ENCODE results near the gene PTRH2. TPM values are rescaled to one million over a fixed set of nuclear protein-coding genes. Genes with fewer than 3 reads are reported as not detected.
A peak's percentile ranks its signal among the peaks of the same experiment; 100 is the strongest.

Gene PTRH2
- total RNA-seq, 1 donor: 8.0 TPM

DNA sequence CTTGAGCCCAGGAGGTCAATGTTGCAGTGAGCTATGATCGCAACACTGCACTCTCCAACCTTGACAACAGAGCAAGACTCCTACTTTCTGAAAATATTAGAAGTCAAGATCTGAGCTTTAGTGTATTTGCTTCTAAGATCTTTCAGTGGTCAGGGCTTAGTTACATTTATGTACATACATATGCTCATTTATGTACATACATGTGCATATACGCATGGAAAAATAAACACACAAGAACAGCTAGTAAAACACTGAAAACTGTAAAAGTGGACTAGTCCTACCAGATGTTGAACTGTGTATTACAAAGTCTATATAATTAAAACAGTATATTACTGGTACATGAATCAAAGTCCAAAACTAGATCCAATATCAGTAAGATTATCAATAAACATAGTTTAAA, 28.3 kb downstream of the PTRH2 start:
- no peak overlapping the region for H2AFZ ChIP-seq (ENCODE audit: low read length)
- H3K27me3 ChIP-seq (ENCODE audit: insufficient read depth, low read length): no peaks in the 10 kb centered on the region
- no peak for DNase-seq (ENCODE audit: insufficient read length, low spot score, missing footprints)
- H4K20me1 ChIP-seq (ENCODE audit: insufficient read depth, low read length): peaks cover 2% of the 10 kb centered on the region
- peaks cover 9% of the 10 kb centered on the region for H3K4me1 ChIP-seq (ENCODE audit: insufficient read depth, low read length)
- no peaks in the 10 kb centered on the region for H3K9me3 ChIP-seq (ENCODE audit: low read depth, low read length)
- H3K36me3 ChIP-seq (ENCODE audit: insufficient read depth, low read length): peaks cover 100% of the 10 kb centered on the region
- no peak overlapping the region for H3K4me3 ChIP-seq (ENCODE audit: insufficient read depth, low read length)
- H3K27ac ChIP-seq (ENCODE audit: low read depth, low read length): no peak overlapping the region
- peaks cover 82% of the 10 kb centered on the region for H3K79me2 ChIP-seq (ENCODE audit: insufficient read depth, low read length)
- no peak overlapping the region for H3K4me2 ChIP-seq (ENCODE audit: insufficient read depth, low read length)
- TF ChIP-seq, protein P1, sequence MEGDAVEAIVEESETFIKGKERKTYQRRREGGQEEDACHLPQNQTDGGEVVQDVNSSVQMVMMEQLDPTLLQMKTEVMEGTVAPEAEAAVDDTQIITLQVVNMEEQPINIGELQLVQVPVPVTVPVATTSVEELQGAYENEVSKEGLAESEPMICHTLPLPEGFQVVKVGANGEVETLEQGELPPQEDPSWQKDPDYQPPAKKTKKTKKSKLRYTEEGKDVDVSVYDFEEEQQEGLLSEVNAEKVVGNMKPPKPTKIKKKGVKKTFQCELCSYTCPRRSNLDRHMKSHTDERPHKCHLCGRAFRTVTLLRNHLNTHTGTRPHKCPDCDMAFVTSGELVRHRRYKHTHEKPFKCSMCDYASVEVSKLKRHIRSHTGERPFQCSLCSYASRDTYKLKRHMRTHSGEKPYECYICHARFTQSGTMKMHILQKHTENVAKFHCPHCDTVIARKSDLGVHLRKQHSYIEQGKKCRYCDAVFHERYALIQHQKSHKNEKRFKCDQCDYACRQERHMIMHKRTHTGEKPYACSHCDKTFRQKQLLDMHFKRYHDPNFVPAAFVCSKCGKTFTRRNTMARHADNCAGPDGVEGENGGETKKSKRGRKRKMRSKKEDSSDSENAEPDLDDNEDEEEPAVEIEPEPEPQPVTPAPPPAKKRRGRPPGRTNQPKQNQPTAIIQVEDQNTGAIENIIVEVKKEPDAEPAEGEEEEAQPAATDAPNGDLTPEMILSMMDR (IDR thresholded peaks at IDR 0.05; ENCODE audit: extremely low read depth, low read depth, low read length): no peak

GRCh38 chr17:59676716-59677115, 30.5 kb downstream of the PTRH2 start:
- Histone ChIP-seq H4K20me1 (ENCODE audit: insufficient read depth, low read length) (peaks cover 7% of the 10 kb centered on the region), H3K27ac (ENCODE audit: low read depth, low read length) (no peak overlapping the region), H3K79me2 (ENCODE audit: insufficient read depth, low read length) (peaks cover 81% of the 10 kb centered on the region), H3K9me3 (ENCODE audit: low read depth, low read length) (no peaks in the 10 kb centered on the region), H3K4me3 (ENCODE audit: insufficient read depth, low read length) (no peak overlapping the region), H2AFZ (ENCODE audit: low read length) (no peak overlapping the region), H3K4me1 (ENCODE audit: insufficient read depth, low read length) (peaks cover 7% of the 10 kb centered on the region), H3K27me3 (ENCODE audit: insufficient read depth, low read length) (no peaks in the 10 kb centered on the region), H3K36me3 (ENCODE audit: insufficient read depth, low read length) (peaks cover 89% of the 10 kb centered on the region), H3K4me2 (ENCODE audit: insufficient read depth, low read length) (no peak overlapping the region)
- TF ChIP-seq, protein P1 (IDR thresholded peaks at IDR 0.05; ENCODE audit: extremely low read depth, low read depth, low read length): no peak
- no peak for DNase-seq (ENCODE audit: insufficient read length, low spot score, missing footprints)

GRCh38 chr17:59675231-59675630, 32.0 kb downstream of the PTRH2 start:
- Histone ChIP-seq H3K4me1 (ENCODE audit: insufficient read depth, low read length) (peaks cover 20% of the 10 kb centered on the region), H3K27ac (ENCODE audit: low read depth, low read length) (no peak overlapping the region), H4K20me1 (ENCODE audit: insufficient read depth, low read length) (peaks cover 14% of the 10 kb centered on the region), H2AFZ (ENCODE audit: low read length) (no peak overlapping the region), H3K9me3 (ENCODE audit: low read depth, low read length) (no peaks in the 10 kb centered on the region), H3K27me3 (ENCODE audit: insufficient read depth, low read length) (no peaks in the 10 kb centered on the region), H3K79me2 (ENCODE audit: insufficient read depth, low read length) (peaks cover 85% of the 10 kb centered on the region), H3K4me2 (ENCODE audit: insufficient read depth, low read length) (no peak overlapping the region), H3K4me3 (ENCODE audit: insufficient read depth, low read length) (no peak overlapping the region), H3K36me3 (ENCODE audit: insufficient read depth, low read length) (peaks cover 83% of the 10 kb centered on the region)
- DNase-seq (ENCODE audit: insufficient read length, low spot score, missing footprints): no peak
- TF ChIP-seq, protein P1 (IDR thresholded peaks at IDR 0.05; ENCODE audit: extremely low read depth, low read depth, low read length): no peak

DNA sequence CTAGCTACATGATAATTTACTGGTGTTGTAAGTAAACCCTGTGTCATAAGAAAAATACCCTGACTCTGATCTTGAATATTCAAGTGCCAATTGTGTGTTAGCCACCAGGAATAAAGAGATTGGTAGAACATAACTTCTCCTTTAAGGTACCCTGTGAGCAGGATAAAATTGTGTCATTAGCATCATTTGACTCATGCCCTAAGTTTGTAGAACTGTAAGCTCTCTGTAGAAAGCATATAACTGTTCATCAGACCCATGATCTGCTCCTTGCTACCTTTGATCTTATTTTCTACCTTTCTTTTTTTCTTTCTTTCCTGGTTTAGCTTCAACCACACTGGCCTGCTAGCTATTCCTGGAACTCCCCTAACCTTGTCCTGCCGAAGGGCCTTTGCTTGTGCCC, 35.8 kb downstream of the PTRH2 start:
- H3K79me2 ChIP-seq (ENCODE audit: insufficient read depth, low read length): peaks cover 72% of the 10 kb centered on the region

More for the DNA sequence above, 35.8 kb downstream of the PTRH2 start:
- DNase-seq (ENCODE audit: insufficient read length, low spot score, missing footprints): no peak
- Histone ChIP-seq H3K4me1 (ENCODE audit: insufficient read depth, low read length) (peaks cover 45% of the 10 kb centered on the region), H2AFZ (ENCODE audit: low read length) (no peak overlapping the region), H3K36me3 (ENCODE audit: insufficient read depth, low read length) (peaks cover 71% of the 10 kb centered on the region), H3K4me2 (ENCODE audit: insufficient read depth, low read length) (no peak overlapping the region), H4K20me1 (ENCODE audit: insufficient read depth, low read length) (peaks cover 30% of the 10 kb centered on the region), H3K9me3 (ENCODE audit: low read depth, low read length) (no peaks in the 10 kb centered on the region), H3K4me3 (ENCODE audit: insufficient read depth, low read length) (no peak overlapping the region), H3K27me3 (ENCODE audit: insufficient read depth, low read length) (no peaks in the 10 kb centered on the region), H3K27ac (ENCODE audit: low read depth, low read length) (peak overlapping the region; percentile 29)
- TF ChIP-seq, protein P1 (IDR thresholded peaks at IDR 0.05; ENCODE audit: extremely low read depth, low read depth, low read length): no peak
